NCI-H2227 (cell line): ENCODE results near the gene RAB1A.

Experiments
- DNase-seq: peaks from one replicate; lab custom pipeline; 2025; ENCODE audit not compliant: unreplicated experiment; lab: John Stamatoyannopoulos, UW

The RAB1A gene

DNA sequence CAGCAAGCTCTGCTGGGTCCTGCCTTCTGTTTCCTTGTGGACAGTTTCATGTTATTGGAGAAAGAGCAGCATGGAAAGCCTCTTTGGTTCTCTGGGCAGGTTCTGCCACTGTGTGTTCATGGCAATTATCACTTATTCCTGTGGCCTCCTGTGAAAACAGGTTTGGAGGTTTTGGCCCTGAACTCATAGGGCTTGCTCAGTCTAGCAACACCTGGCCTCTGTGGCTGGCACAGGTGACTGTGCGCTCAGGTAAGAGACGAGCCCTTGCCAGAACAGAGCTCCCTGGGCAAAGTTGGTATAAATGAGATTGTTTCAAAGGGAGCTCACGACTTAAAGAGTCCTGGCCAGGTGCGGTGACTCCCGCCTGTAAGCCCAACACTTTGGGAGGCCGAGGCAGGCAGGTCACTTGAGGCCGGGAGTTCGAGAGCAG, 68.0 kb downstream of the RAB1A start:
- no peak for DNase-seq

DNA sequence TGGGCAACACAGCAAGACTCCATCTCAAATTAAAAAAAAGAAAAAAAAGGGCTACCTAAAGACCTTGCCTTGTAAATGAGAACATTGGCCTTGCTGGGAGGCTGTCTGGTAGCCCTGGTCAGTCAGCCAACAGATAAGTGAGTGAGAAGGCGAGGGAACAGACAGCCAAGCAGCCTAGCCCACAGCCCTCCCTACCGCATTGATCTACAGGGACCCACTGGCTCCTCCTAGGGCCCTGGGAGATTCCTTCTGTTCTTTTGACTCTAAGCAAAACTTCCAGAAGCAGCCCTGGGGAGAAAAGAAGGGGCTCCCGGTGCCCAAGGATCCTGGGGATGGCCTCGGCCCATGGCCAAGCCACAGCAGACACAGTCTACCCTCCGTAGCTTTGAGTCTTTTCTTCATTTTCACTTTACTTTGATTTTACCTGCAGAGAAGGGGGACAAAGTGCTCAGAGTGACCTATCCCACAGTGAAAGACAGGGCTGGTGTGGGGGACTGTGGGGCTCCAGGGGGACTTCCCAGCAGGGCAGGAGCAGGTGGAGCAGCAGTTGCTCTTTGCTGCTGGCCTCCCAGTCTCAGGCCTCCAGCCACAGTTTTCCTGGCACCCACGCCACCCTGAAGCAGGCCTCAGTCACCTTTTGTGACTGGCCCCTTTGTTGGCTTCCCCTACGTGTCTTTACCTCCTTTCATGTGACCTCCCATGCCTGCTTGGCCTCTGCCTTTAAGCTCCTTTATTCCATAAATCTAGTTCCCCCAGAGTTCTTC, 68.6 kb downstream of the RAB1A start:
- DNase-seq: no peak

DNA sequence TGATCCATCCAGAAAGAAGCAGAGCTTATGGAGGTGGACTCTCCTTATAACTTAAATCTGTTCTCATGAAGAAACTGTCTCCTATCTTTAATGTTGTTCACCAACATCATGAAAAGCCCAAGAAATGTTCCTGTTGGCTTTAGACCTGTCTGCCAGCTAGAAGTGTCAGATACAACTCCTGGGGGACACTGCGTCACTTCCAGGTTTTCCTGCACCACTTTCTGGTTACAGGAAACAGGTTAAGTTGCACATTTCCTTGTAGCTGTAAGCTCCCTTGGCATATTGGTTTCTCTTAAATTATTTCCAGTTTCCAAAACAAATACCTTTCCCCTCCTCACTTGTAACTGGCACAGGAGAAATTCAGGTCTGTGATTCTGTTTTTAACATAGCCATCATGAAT, 70.8 kb downstream of the RAB1A start:
- DNase-seq: no peak

DNA sequence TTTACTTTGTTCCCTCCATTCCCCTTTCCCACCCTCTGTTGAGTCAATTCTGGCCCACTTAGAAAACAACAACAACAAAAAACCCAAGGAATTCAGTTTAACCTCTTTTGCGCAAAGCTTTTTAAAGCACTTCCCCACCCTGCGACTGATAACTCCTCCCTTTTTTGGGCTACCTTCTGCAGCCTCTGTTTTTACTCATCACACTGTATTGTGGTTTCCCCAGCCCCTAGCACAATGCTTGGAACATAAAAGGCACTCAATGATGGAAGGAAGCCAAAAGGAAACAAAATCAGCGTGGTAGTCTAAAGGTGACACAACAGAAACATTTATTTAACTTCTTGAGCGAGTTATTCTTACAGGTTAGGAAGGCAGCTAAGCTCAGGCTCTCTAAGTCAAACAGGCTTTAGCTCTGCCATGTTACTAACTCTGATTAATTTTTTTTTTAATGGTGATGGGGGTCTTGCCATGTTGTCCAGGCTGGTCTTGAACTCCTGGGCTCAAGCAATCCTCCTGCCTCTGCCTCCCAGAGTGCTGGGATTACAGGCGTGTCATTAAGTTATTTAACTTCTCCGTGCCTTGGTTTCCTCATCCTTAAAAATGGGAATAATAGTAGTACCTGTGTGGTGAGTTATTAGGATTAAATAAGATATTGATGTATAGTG, 72.4 kb downstream of the RAB1A start:
- peak; percentile 27 for DNase-seq

DNA sequence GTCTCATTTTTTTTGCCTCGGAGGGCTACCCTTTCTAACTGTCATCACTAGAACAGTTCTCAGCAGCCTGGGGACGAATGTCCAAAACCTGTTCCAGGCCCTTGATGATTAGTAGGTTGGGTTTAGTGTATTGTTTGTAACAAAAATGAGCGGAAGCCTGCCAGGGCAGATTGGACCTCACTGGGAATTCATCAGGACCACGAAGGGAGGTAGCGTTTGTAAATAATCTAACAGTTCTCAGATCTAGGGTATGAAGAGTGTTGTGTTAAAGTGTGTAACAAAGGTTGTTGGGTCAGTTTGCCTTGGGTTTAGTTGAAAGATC, 72.9 kb downstream of the RAB1A start:
- DNase-seq: no peak

DNA sequence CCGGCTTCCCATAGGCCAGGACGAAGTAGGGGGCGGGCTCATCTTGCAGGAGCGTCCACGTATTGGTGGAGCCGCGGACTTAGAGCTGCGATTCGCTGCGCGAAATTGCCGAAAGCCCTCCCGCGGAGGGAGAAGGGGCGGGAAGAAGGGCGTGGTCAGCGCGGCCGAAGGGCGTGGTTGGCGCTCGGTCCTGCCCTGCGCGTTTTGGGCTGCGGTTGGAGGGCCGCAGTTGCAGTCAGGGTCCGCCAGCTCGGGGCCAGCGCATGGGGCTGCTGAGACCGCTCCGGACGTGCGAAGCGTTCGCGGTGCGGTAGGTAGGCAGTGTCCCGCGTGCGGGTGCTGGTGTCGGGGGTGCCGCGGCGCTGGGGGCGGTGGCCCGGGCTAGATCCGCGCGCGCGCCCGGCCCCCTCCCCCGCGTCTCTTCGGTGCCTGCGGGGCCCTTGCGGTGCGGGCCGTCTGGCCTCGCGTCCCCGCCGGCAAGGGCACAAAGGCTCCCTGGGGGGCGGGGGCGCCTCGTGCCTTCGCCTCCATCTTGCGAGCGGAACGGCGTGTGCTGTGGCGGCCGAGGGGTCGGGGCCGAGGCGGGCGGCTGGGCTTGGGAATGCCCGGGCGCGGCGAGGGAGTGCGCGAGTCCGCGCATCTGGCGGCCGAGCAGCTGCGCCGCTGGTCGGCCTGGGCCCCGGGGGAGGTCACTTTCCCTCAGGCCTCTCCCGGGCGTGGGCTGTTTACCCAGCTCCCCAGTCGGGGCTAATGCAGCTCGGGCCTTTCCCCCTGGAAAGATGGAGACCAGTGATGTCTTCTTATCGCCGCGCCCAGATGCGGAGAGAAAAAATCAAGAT, 73.5 kb downstream of the RAB1A start, which contains the start of gene CEP68:
Gene CEP68, plus strand, starts transcription at position 202 of the 839 bp plus-strand sequence. CDS start 13,029 bp downstream, outside the sequence.
- DNase-seq: peak; percentile 98

DNA sequence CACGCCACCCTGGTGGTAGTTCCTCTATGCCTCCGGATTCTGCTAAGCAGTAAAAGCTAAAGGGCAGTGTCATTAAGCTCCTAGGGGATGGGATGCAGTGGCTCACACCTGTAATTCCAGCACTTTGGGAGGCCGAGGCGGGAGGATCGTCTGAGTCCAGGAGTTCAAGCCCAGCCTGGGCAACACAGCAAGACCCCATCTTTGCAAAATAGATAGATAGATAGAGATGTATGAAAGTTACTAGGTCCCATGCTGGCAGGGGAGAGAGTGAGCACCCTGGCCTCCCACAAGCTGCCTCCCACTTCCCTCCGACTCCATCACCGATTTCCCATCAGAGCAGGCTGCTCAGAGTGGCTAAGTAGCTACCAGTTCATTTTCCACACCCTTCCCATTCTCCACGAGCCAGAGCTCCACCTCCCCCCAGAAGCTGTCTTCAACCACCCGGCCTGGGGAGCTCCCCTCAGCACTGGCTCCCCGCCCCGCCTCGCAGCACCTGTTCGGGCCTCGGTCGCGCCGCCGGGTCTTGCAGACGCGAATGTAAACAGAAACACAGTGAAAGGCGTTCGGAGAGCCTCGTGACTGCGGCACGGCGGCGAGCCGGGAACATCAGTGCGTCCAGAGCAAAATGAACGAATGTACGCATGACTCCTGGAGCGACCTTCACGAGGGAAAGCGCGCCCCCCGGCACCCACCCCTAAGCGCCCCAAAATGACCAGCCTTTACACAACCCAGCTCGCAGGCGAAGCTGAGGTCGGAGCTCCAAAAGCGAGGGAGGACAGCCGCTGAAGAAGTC, 74.3 kb downstream of the RAB1A start:
- DNase-seq: peak; percentile 86

DNA sequence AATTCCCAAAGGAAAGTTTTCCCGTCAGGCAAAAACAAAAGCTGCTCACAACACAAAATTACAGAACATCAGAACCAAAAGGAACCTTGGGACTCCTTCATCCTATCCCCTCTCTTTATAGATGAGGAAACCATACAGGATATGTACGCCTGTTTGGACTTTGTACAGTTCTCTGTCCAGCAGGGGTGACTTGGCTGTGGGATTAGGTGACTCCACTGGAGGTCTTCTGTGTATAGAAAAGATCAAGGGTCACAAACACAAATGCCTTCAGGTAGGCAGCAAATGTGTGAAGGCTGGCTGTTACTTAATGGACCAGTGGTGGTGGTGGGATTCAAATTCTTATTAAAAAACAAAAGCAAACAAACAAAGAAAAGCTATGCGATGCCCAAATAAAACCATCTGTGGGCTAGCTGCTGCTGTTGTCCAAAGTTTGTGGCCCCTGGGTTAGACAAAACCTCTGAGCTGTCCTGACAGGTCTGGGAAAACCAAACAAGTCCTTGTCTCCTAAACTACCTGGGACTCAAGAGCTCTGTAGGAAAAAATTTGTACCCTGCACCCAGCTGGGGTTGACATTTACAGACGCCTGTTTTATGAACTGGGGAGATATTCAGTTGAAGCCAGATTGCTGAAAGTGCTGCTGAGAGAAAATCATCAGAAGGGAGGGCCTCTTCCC, 75.0 kb downstream of the RAB1A start:
- no peak for DNase-seq

DNA sequence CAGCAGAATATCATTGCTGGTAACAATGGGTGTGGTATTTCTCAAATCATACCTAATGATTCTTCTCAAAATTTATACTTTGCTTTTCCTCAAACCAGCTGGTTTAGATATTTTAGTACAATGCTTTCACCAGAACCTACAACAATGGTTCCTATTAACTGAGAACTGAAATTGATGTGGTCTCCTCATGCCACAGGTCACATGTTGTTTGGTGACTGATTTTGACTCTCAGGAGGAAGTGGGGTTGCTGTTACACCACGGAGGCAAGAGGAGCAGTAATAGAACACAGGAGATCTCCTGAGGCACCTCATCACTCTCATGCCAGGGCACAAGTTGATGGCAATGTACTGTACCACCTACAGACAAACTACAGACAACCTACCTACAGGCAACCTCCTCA, 76.7 kb downstream of the RAB1A start:
- DNase-seq: no peak

DNA sequence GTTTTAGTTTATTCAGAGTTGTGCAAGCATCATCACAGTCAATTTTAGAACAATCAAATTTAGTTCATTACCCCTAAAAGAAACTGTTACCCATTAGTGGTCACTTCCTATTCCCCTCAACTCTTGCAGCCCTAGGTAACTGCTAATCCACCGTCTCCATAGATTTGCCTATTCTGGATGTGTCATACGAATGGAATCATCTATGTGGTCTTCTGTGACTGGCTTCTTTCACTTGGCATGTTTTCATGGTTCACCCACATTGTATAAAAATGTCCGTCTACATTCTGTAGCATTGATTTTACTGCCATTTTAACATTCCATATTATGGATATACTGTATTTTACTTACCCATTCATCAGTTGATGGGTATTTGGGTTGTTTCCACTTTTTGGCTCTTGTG, 79.0 kb downstream of the RAB1A start:
- no peak for DNase-seq

DNA sequence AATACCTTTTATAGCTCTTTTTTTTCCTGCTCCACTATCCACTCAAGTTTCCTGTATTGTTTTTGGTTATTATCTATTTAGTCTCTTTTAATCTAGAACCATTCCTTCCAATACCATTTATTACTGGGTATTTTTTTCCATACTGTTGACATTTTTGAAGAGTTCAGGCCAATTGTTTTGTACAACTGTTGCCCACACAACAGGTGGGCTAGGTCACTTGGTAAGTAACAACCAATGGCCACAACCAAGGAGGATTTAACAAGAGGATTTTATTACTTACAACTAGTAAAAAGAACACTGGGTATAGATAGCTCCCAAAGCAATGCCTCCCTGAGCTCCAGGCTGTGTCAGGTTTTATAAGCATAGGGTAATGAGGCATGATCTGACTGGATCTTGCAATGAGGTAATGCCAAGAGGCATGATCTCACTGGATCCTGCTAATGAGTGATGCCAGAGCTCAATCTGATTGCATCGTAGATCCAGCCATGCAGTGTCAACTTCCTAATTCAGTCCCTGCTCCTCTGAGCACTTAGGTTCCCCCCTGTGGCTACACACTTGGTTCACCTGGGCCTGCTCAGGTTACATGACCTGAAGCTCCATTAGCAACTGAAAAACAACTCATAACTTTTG, 80.8 kb downstream of the RAB1A start:
- DNase-seq: no peak

DNA sequence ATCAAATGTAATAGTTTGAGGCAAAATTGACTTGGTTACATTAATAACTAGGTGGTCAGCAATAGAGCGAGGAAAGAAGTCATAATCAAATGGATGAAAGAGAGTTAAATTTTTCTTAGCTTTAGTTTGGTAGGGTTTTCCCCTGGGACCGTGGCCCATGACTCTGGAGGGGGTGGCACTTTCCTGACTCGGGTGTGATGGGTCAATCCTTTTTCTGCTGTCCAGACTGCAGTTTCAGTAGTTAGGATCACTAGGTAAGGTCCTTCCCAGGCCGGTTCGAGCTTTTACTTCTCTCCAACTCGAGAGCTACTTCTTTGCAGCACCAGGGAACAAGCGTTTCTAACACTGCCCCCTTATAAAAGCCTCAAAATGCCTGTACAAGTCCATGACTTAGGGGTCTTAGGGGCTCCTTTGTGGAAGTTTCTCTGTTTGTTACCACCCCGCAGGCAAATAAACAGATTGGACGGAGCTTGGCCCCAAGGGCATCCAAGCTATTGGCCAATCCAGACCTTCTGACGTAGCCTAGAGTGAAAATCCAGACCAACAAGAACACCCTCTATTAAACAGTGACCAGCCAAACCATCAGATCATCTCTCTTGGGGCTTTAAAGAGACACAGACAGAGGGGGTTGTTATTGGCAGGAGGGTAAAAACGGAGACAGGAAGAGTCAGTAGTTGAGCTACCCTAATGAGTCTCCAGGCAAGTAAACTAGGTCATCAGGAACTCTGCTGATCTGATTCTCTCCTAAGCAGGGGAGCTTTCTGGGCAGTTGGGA, 83.1 kb downstream of the RAB1A start:
- DNase-seq: no peak

DNA sequence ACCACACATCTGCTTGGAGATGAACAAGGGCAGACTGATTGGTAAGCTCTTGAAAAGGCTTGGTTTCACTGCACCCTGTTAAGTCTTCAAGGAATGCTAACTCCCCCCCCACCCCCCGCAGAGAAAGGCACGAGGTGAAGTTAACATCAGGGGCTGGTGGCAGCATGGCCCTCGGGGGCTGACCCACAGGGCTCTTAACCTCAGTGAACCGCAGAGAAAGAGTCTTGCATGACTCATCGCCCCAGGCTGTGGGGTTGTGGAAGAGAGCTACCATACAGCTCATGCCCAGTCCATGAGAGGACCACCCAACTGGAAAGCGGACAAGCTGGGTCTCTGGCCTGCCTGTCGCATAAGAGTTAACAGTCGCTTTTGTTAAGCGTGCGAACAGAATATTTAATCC, 84.3 kb downstream of the RAB1A start:
- no peak for DNase-seq

DNA sequence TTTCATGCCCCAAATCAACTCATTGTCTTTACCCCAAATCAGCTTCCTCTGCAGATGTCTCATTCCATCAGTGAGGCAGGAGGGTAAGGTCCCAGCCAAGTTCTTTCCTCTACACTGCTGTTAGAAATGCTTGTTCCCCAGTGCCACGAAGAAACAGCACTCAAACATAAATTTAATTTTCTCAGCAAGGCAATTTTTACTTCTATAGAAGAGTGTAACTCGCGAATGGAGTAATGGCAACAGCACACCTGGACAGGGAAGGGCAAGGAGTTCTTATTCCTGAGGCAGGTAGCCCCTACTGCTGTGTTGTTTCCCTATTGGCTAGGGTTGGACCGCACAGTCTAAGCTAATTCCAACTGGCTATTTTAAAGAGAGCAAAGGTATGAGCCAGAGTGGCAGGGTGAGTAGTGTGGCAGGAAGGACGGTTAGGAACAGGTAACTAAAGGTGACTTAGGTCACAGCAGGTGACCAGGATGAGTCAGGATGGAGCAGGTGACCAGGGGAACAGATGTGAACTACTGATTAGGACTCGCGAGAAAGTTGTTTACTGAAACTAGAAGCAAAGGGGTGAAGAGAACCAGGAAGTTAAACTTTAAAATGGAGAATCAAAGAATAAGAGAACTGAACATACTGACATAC, 85.7 kb downstream of the RAB1A start:
- DNase-seq: no peak

DNA sequence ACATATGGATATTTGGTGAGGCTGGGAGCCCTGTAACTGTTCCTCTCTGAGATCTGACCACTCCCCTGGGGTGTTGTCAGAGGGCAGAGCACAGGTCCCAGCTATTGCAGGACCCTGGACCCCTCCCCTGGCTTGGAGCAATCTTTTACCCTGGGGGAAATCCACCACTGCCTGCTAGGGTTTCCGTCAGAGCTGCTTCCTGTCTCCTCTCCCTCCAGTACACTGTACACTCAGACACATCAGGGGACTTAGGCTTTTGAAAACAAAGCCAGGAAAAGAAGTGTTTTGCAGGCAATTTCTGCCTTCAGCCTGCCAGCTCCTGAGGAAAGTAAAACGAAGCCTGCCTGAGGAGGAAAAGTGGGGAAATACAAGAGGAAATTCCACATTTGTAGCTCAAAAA, 86.9 kb downstream of the RAB1A start:
- no peak for DNase-seq

DNA sequence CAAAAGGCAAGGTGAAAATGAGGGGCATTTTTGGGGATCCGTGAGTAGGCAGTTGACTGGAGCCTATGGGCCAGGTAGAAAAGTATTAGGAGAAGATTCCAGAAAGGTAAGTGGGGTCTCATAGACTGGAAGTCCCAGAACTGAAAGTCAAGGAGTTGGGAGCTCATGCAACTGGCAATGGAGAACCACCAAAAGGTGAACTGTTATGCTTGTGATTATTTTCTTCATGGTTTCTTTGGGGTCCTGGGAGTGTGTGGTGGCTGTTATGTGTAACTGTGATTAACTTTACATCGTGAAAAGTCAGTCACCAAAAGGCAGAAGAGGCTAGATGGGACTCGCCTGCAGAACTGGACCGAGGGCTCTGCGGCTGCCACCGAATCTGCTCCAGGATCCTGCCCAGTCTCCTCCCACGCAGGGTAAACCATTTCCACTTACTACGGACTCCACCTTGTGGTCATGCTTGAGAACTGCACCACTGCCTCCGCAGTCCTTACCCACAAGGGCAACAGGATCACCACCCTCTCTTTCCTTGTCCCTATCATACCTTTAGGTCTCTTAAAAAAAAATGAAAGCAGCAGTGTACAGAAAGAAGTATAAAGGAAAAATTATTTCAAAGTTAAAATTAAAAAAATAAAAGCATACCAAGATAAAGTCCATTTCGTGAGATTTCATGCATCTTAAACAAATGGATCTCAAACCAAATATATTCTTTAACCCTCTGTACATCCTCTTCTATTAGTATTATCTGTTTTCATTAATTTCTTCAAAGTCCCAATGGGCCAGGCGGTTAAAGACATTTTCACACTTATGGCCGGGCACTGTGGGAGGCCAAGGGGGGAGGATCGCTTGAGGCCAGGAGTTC, 89.3 kb downstream of the RAB1A start:
- peak; percentile 84 for DNase-seq

DNA sequence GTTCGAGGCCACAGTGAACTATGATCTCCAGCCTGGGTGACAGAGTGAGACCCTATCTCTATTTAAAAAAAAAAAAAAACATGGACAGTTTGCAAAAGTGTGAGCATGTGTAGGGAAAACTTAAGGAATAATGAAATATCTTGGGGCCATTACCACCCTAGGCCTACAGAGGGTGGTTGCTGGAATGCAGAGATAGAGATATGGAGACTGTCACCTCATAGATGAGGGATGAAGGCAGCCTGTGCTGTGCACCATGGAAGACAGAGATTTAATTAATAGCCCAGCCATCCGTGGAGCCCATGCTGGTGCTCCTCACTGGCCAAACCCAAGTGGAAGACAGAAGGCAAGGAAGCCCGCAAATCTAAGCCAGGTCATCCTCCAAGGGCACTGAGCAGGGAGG, 90.3 kb downstream of the RAB1A start:
- DNase-seq: no peak

DNA sequence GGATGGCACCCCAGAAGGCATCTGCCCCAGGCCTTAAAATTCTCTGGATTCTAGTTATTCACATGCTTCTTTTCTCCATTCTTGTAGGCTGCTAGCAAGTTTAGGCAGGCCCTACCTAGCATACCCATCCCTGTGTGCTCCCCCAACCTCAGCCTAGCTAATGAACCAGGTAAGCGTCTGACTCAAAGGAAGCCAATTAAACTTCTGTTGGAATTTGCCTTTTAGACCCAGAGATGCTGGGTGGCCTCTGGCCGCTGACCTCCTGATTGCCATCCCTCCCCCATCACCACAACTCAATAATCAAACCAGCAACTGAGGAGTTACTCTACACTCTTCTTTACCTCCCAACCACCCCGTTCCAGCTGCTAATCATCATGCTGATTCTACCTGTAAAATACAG, 92.7 kb downstream of the RAB1A start:
- no peak for DNase-seq
